GM21737 (cell line): ENCODE results near the gene KCNJ18.
"Not testable (repeated sequence)": the region's sequence is repeated elsewhere in the genome, so short reads cannot be mapped to it uniquely, and the experiment has no call there.

Source experiments
- ATAC-seq: cut with Tn5 transposase; IDR thresholded peaks from one replicate; pipeline ENCODE4 v1.9.1; 2021; ENCODE audit warnings: mild to moderate bottlenecking, moderate library complexity; ENCODE audit not compliant: unreplicated experiment

KCNJ18 gene

DNA sequence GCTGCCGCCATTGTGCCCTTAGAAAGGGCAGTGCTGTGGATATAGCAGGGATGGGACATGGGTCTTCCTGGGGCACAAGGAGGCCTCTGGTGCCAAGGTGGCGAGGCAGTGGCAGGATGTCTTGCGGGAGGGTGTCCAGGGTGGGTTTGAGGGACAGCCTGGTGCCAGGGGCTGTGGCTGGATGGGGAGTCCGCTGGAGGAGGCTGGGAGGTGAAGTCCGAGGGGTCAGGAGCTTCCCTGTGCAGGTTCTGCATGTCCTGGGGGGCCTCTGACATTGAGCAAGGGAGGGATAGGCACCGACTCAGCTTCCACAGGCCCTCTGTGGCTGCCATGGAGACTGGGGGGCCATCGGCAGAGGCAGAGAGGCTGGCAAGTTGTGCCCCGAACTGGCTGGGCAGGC lies 9.7 kb downstream of the KCNJ18 start:
- not testable (repeated sequence) for ATAC-seq

DNA sequence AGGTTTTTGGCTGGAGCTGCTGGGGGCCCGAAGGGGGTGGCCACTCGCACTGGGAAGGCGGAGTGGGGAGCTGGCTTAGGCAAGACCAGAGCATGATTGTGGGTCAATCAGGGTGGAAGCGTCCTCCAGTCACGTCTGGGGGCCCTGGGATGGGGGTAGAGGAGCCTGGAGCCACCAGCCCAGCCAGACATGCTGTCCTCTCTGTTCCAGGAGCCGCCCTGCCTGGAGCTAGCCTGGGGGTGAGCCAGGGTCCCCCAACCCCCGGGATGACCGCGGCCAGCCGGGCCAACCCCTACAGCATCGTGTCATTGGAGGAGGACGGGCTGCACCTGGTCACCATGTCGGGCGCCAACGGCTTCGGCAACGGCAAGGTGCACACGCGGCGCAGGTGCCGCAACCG lies 10.2 kb downstream of the KCNJ18 start:
- not testable (repeated sequence) for ATAC-seq

GRCh38 chr17:21702940-21703640 lies 10.8 kb downstream of the KCNJ18 start:
- not testable (repeated sequence) for ATAC-seq

- not testable (repeated sequence) for ATAC-seq
Measured at GRCh38 chr17:21703891-21704872, 11.9 kb downstream of the KCNJ18 start.

DNA sequence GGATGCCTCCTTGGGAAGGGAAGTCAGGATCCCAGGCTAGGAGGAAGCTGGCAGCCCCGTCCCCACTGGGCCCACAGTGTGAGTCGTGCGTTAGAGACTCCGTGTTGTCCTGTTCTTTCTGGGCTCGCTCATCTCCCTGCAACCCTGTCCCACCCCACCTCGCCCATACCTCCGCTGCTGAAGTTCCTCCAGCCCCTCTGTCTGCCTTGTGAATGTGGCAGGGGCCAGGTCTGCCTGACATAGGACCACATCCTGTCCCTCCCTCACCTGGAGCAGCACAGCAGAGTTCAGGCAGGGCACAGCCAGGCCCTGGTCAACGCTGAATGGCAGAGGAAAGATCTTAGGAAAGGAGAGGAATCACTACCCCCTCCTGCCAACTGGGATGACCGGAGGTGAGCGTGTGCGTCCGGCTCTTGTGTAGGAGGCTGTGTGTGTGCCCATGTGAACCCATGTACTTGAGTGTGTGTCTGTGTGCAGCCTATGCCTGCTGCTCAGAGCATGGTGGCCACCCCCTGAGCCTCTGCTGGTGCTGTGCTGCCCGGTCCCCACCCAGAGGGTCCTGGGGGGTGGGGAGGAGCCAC lies 12.8 kb downstream of the KCNJ18 start:
- ATAC-seq, result no peak

DNA sequence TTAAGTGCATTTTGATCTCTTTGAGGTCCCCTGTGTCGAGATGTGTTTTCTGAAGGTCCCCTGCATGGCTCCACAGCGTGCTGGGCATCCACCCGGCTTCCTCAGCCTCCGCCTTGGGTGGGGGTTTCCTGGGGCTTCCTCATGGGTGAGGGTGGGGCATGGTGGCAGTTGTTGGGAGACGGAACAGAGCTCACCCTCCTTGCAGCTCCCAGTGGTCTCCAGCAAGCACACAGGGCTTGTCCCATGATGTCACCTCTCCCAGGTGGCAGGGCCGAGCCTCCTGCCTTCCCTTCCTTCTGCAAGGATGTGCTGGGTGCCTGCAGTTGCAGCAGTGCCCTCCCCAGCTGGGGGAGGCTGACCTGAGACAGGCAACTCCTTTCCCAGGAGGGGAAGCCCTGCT lies 13.4 kb downstream of the KCNJ18 start:
- not testable (repeated sequence) for ATAC-seq

GRCh38 chr17:21706546-21706945 lies 14.2 kb downstream of the KCNJ18 start:
- ATAC-seq, result not testable (repeated sequence)

DNA sequence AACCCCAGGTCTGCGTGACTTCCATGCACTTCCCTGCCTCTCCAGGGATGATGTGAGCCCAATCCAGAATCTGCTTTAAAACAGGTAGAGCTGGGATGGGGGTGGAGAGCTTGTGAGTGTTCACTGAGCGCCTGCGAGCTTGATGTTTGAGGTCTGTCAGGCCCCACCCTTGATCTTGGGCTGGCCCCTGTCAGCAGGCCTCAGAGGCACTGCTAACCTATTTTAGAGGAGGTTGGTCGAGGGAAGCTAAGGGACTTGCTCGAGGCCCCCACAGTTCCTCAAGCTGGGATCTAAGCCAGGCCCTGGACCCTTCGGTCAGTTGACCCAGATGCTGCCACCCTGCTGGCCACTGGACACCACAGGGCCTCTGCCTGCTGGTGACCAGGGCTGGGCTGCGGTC lies 14.8 kb downstream of the KCNJ18 start:
- not testable (repeated sequence) for ATAC-seq

GRCh38 chr17:21707711-21708611 lies 15.6 kb downstream of the KCNJ18 start:
- ATAC-seq, result not testable (repeated sequence)

DNA sequence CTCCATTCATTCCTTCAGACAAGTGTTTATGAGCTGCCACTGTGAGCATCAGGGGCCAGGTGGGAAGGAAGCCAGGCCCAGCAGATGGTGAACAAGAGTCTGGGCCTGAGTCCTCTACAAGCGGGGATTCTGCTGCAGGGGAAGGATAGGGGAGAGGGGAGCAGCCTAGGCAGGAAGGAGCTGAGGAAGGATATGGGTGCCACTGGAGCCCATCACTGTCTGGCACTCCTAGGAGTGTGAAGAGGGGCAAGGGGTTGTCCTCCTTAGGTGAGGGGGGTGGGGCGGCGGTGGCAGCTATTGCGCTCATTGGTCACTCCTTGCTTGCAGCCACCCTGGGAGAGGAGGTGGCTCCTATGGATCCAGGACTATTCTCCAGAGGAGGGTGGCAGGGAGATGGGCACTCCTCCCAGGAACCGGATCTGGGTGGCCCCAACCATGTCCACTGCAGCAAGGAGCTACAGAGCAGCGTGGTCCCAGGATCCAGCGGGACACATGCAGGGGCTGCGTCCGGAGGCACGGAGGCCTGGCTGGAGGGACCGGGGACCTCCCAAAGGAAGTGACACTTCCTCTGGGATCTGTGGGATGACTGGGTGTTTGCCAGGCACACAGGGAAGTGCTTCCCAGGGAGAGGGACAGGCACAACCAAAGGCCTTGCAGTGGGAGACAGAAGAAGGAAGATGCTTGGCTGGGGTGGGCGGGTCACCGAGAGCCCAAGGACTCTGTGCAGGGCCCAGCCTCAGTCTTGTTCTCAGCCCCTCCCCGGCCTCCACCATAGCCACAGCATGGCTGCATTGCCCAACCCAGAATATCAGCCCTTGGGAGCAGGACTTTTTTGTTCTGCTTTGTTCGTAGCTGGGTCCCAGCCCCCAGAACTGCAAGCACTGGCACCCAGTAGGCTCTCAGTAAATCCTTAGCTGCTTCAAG lies 16.6 kb downstream of the KCNJ18 start:
- ATAC-seq, result not testable (repeated sequence)

DNA sequence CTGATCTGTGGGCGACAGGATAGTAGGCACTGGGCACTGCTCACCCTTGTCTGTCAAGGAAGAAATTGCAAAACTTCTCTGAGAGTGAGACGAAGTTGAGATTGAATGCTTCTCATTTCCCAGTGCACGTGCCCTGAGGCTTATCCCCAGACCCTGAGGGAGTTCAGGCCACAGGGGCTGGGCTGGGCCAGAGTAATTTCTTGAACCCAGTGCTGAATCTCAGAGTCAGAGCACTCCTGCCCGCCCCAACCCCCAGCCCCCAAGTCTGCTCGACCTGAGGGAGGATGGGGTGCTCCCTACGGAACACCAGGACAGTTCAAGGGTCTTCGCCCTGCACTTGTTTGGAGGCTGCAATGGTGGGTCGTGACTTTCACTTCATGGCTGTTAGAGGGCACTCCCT lies 17.7 kb downstream of the KCNJ18 start:
- not testable (repeated sequence) for ATAC-seq

DNA sequence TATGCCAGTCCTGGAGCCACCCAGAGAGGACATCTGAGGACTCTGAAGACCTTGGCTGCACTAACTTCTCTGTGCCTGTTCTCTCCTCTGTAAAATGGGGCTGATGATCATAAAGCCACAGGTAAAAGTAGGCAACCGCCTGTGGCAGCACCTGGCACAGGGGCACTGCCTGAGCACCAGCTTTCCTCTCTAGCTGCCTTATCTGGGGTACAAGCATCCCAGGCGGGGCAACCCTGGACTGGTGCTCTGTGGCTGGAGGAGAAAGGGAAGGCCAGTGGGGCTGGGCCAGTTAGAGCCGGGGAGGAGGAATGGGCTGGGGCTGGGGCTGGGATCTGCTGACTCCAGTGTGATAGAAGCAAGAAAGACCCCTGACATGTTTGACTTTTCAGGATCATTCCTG lies 18.2 kb downstream of the KCNJ18 start:
- ATAC-seq, result not testable (repeated sequence)

DNA sequence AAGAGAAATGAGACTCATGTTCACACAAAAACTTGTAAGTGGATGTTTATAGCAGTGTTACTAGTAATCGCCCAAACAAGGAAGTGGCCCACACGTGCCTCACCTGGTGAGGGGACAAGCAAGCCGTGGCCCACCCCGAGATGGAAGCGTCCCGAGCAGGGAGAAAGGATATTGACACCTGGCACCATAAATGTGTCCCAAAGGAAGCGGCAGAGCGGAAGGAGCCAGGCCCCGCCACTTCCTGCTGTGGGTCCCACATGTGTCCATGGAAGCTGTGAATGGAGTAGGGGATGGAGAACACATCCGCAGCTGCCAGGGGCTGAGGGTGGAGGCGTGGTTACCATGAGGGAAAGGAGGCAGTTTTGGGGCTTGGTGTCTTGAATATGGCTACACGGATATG lies 18.9 kb downstream of the KCNJ18 start:
- ATAC-seq, result no peak

DNA sequence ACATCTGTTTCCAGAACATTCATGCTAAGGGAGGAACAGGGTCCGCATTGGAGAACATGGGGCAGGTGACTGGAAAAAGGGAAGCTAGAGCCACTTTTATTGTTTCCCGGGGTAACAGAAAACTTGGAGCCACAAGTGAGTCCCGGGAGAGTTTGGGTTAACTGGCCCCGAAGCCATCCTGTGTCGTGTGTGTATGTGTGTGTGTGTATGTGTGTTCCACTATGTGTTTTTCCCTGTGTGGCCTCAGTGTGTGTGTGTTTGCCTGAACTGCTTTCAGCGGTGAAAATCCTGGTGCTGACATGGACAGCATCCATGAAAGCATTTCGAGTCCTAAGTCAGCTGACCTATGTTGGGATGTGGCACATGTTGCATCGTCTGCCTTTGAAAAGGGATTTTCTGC lies 20.7 kb downstream of the KCNJ18 start:
- not testable (repeated sequence) for ATAC-seq

- ATAC-seq, result not testable (repeated sequence)
Measured at GRCh38 chr17:21713631-21714030, 21.3 kb downstream of the KCNJ18 start.

GRCh38 chr17:21714676-21715075 lies 22.4 kb downstream of the KCNJ18 start:
- not testable (repeated sequence) for ATAC-seq

- not testable (repeated sequence) for ATAC-seq
Measured at GRCh38 chr17:21715877-21716276, 23.6 kb downstream of the KCNJ18 start.

DNA sequence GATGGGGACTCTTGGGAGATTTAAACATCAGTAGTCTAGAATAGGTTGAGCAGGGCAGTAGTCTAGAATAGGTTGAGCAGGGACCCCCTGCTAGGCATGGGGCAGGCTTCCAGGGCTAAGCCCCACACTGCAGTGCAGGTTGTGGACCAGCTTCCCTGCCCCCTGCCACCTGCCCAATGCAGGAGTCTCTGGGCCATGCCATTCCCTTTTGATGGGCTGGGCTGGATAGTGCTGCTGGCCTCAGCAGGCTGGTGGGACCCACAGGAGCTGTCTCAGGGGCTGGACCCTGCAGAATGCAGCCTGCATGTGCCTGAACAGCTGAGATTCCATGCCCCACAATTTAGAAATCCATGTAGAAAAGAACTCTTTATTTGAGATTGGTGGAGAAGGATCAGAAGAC lies 26.6 kb downstream of the KCNJ18 start:
- ATAC-seq, result not testable (repeated sequence)

DNA sequence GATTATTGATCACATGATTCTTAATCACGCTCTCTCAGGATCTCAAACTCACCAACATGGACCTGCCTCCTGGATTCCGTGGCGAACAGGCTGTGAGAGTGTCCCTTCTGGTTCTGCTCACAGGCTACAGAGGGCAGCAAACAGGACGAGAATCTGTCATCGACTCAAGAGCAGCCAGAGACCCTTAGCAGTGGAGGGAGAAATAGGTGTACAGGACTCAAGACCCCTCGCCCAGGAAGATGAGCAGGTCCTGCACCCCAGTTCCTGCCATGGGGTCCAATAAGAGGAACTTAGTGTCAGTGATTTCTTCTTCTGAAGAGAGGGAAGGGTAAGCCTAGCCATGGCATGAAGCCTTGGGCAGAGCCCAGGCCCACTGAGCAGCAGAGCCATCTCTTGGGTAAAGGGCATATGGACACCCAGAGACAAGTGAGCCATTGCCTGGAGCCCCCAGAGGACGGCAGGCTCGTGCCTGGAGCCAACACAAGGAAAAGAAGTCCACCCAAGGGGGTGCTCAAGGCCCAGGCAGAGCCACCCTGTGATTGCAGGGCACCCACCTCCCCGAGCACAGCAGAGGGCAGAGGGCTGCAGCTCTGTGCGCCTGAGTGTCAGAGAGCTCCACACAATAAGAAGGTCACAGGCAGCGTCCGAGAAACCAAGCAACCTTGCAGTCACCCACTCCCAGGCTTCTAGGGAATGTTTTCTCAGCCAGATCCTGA lies 27.3 kb downstream of the KCNJ18 start:
- not testable (repeated sequence) for ATAC-seq
